IgD-negative memory B cell (primary cell): Measurements from ENCODE around the gene SGMS1. TPM values are rescaled to one million over a fixed set of nuclear protein-coding genes. Genes with fewer than 3 reads are reported as not detected.

Experiments used
- H3K27ac Mint-ChIP-seq, 3 donors: one replicate each; pipeline ENCODE4 v1.8.0; 2020 to 2022; ENCODE audit warnings: mild to moderate bottlenecking in 3 of 3, mixed read lengths in 3 of 3, moderate library complexity in 1 of 3
- H3K27me3 Mint-ChIP-seq: one replicate; pipeline ENCODE4 v1.8.0; 2021; ENCODE audit warnings: mixed read lengths
- H3K36me3 Mint-ChIP-seq: one replicate; pipeline ENCODE4 v1.8.0; 2020; ENCODE audit warnings: mild to moderate bottlenecking, mixed read lengths
- H3K4me1 Mint-ChIP-seq, 3 donors: one replicate each; pipeline ENCODE4 v1.8.0; 2020 to 2022; ENCODE audit warnings: mixed read lengths in 3 of 3, mild to moderate bottlenecking in 1 of 3
- H3K4me3 Mint-ChIP-seq, 4 donors: one replicate each; pipeline ENCODE4 v1.8.0; 2020 to 2022; ENCODE audit warnings: mild to moderate bottlenecking in 4 of 4, mixed read lengths in 4 of 4, moderate library complexity in 3 of 4
- H3K9me3 Mint-ChIP-seq, 3 donors: one replicate each; pipeline ENCODE4 v1.8.0; 2020 to 2021; ENCODE audit warnings: mixed read lengths in 3 of 3, mild to moderate bottlenecking in 1 of 3
- polyA plus RNA-seq: library from polyadenylated mRNA; unstranded; fragments of 300-500 nt; fragmentation: Illumina TruSeq; gene quantifications from one replicate; pipeline ENCODE4 v1.2.3, GENCODE V29; 2021

SGMS1 gene
- polyA plus RNA-seq, 1 donor from 2014 or later = 12.4 TPM

GRCh38 chr10:50316174-50316573, 307.6 kb downstream of the SGMS1 start:
- H3K27me3 Mint-ChIP-seq = no peaks in the 10 kb centered on the region
- H3K9me3 Mint-ChIP-seq = peaks cover 1 to 9% (median 7%) of the 10 kb centered on the region in 3 donors
- H3K27ac Mint-ChIP-seq = no peak overlapping the region
- H3K36me3 Mint-ChIP-seq = peaks cover 21% of the 10 kb centered on the region
- H3K4me3 Mint-ChIP-seq = no peak overlapping the region
- H3K4me1 Mint-ChIP-seq = peaks cover 18 to 20% (median 20%) of the 10 kb centered on the region in 3 donors

GRCh38 chr10:50315424-50315823, 308.3 kb downstream of the SGMS1 start:
- Mint-ChIP-seq H3K4me3 (peak overlapping the region in 1 of 4 donors; percentile 1), H3K27me3 (no peaks in the 10 kb centered on the region), H3K9me3 (peaks cover 1 to 9% (median 7%) of the 10 kb centered on the region in 3 donors), H3K36me3 (peaks cover 19% of the 10 kb centered on the region), H3K4me1 (peaks cover 16 to 20% (median 18%) of the 10 kb centered on the region in 3 donors), H3K27ac (peak overlapping the region in 1 of 3 donors; percentile 60)

- no peaks in the 10 kb centered on the region for H3K27me3 Mint-ChIP-seq
- H3K36me3 Mint-ChIP-seq = peaks cover 16% of the 10 kb centered on the region
- peaks cover 1 to 9% (median 7%) of the 10 kb centered on the region in 3 donors for H3K9me3 Mint-ChIP-seq
- H3K4me1 Mint-ChIP-seq = peaks cover 16 to 18% (median 16%) of the 10 kb centered on the region in 3 donors
- H3K4me3 Mint-ChIP-seq = no peak overlapping the region
- H3K27ac Mint-ChIP-seq = no peak overlapping the region
Measured at GRCh38 chr10:50314169-50315071, 309.3 kb downstream of the SGMS1 start.

GRCh38 chr10:50312464-50313437, 311.0 kb downstream of the SGMS1 start:
- Mint-ChIP-seq H3K27me3 (no peaks in the 10 kb centered on the region), H3K9me3 (peaks cover 1 to 9% (median 7%) of the 10 kb centered on the region in 3 donors), H3K4me3 (no peak overlapping the region), H3K27ac (no peak overlapping the region), H3K36me3 (peaks cover 8% of the 10 kb centered on the region), H3K4me1 (peaks cover 12 to 18% (median 16%) of the 10 kb centered on the region in 3 donors)

- H3K4me3 Mint-ChIP-seq = no peak overlapping the region
- H3K36me3 Mint-ChIP-seq = peaks cover 5% of the 10 kb centered on the region
- no peak overlapping the region for H3K27ac Mint-ChIP-seq
- no peaks in the 10 kb centered on the region for H3K27me3 Mint-ChIP-seq
- H3K4me1 Mint-ChIP-seq = peaks cover 2 to 7% (median 5%) of the 10 kb centered on the region in 3 donors
- H3K9me3 Mint-ChIP-seq = peaks cover 1 to 9% (median 7%) of the 10 kb centered on the region in 3 donors
Measured at GRCh38 chr10:50310560-50311174, 313.1 kb downstream of the SGMS1 start.

- Mint-ChIP-seq H3K9me3 (peaks cover 1 to 9% (median 7%) of the 10 kb centered on the region in 3 donors), H3K4me3 (no peak overlapping the region), H3K27me3 (no peaks in the 10 kb centered on the region), H3K36me3 (peaks cover 5% of the 10 kb centered on the region), H3K27ac (no peak overlapping the region), H3K4me1 (peaks cover 0 to 2% (median 0%) of the 10 kb centered on the region in 3 donors)
Measured at GRCh38 chr10:50309342-50309741, 314.4 kb downstream of the SGMS1 start.

GRCh38 chr10:50304660-50305059, 319.1 kb downstream of the SGMS1 start:
- no peaks in the 10 kb centered on the region for H3K27me3 Mint-ChIP-seq
- peaks cover 8 to 20% (median 12%) of the 10 kb centered on the region in 3 donors for H3K4me1 Mint-ChIP-seq
- no peaks in the 10 kb centered on the region for H3K9me3 Mint-ChIP-seq
- peaks cover 7% of the 10 kb centered on the region for H3K36me3 Mint-ChIP-seq
- H3K4me3 Mint-ChIP-seq = no peak overlapping the region
- H3K27ac Mint-ChIP-seq = no peak overlapping the region

GRCh38 chr10:50299948-50300669, 323.6 kb downstream of the SGMS1 start:
- H3K9me3 Mint-ChIP-seq = peaks cover 2 to 11% (median 6%) of the 10 kb centered on the region in 3 donors
- H3K4me1 Mint-ChIP-seq = peaks cover 8 to 20% (median 14%) of the 10 kb centered on the region in 3 donors
- no peak overlapping the region for H3K27ac Mint-ChIP-seq
- no peak overlapping the region for H3K4me3 Mint-ChIP-seq
- H3K36me3 Mint-ChIP-seq = peaks cover 7% of the 10 kb centered on the region
- no peaks in the 10 kb centered on the region for H3K27me3 Mint-ChIP-seq

- H3K27me3 Mint-ChIP-seq = no peaks in the 10 kb centered on the region
- H3K4me1 Mint-ChIP-seq = peaks cover 0 to 2% (median 0%) of the 10 kb centered on the region in 3 donors
- no peak overlapping the region for H3K27ac Mint-ChIP-seq
- H3K4me3 Mint-ChIP-seq = no peak overlapping the region
- peaks cover 2 to 11% (median 6%) of the 10 kb centered on the region in 3 donors for H3K9me3 Mint-ChIP-seq
- H3K36me3 Mint-ChIP-seq = no peaks in the 10 kb centered on the region
Measured at GRCh38 chr10:50295367-50295766, 328.4 kb downstream of the SGMS1 start.

- H3K36me3 Mint-ChIP-seq = no peaks in the 10 kb centered on the region
- no peak overlapping the region for H3K4me3 Mint-ChIP-seq
- H3K27me3 Mint-ChIP-seq = no peaks in the 10 kb centered on the region
- no peak overlapping the region for H3K27ac Mint-ChIP-seq
- peaks cover 2 to 11% (median 6%) of the 10 kb centered on the region in 3 donors for H3K9me3 Mint-ChIP-seq
- H3K4me1 Mint-ChIP-seq = peaks cover 0 to 2% (median 0%) of the 10 kb centered on the region in 3 donors
Measured at GRCh38 chr10:50294582-50294981, 329.2 kb downstream of the SGMS1 start.

GRCh38 chr10:50293513-50294313, 330.0 kb downstream of the SGMS1 start:
- no peaks in the 10 kb centered on the region for H3K27me3 Mint-ChIP-seq
- H3K4me1 Mint-ChIP-seq = peaks cover 0 to 2% (median 0%) of the 10 kb centered on the region in 3 donors
- no peak overlapping the region for H3K4me3 Mint-ChIP-seq
- H3K36me3 Mint-ChIP-seq = no peaks in the 10 kb centered on the region
- H3K27ac Mint-ChIP-seq = no peak overlapping the region
- peaks cover 2 to 7% (median 5%) of the 10 kb centered on the region in 3 donors for H3K9me3 Mint-ChIP-seq

GRCh38 chr10:50291261-50291850, 332.4 kb downstream of the SGMS1 start:
- H3K4me3 Mint-ChIP-seq = no peak overlapping the region
- H3K27me3 Mint-ChIP-seq = no peaks in the 10 kb centered on the region
- no peaks in the 10 kb centered on the region for H3K9me3 Mint-ChIP-seq
- no peaks in the 10 kb centered on the region for H3K4me1 Mint-ChIP-seq
- H3K36me3 Mint-ChIP-seq = no peaks in the 10 kb centered on the region
- H3K27ac Mint-ChIP-seq = no peak overlapping the region

GRCh38 chr10:50289196-50289595, 334.6 kb downstream of the SGMS1 start:
- no peaks in the 10 kb centered on the region for H3K4me1 Mint-ChIP-seq
- no peaks in the 10 kb centered on the region for H3K9me3 Mint-ChIP-seq
- H3K27ac Mint-ChIP-seq = no peak overlapping the region
- H3K27me3 Mint-ChIP-seq = no peaks in the 10 kb centered on the region
- no peak overlapping the region for H3K4me3 Mint-ChIP-seq
- no peaks in the 10 kb centered on the region for H3K36me3 Mint-ChIP-seq
